Neural crest cell (in vitro differentiated cells): ENCODE data around the gene IMPA2. TPM values are rescaled to one million over a fixed set of nuclear protein-coding genes. Genes with fewer than 3 reads are reported as not detected.

Experiments
- DNase-seq: peaks from one replicate; pipeline ENCODE4 v3.0.0; 2021; ENCODE audit warnings: low read depth, mixed read lengths, low spot score
- H3K27ac Mint-ChIP-seq: one replicate; pipeline ENCODE4 v1.8.0; 2021; ENCODE audit warnings: mild to moderate bottlenecking, mixed read lengths; ENCODE audit not compliant: unreplicated experiment
- H3K27me3 Mint-ChIP-seq: 2 replicates; pipeline ENCODE4 v1.8.0; 2021; ENCODE audit warnings: low read depth, mild to moderate bottlenecking, mixed read lengths
- H3K36me3 Mint-ChIP-seq: 2 replicates; pipeline ENCODE4 v1.8.0; 2021; ENCODE audit warnings: low read depth, mild to moderate bottlenecking, mixed read lengths
- H3K4me1 Mint-ChIP-seq: 2 replicates; pipeline ENCODE4 v1.8.0; 2021; ENCODE audit warnings: mixed read lengths
- H3K4me3 Mint-ChIP-seq: one replicate; pipeline ENCODE4 v1.8.0; 2021; ENCODE audit warnings: mild to moderate bottlenecking, mixed read lengths
- H3K9me3 Mint-ChIP-seq: 2 replicates; pipeline ENCODE4 v1.8.0; 2021; ENCODE audit warnings: mixed read lengths
- long read RNA-seq: library from polyadenylated mRNA; unstranded; transcript quantifications from one replicate; pipeline ENCODE4 v2.0.0, GENCODE V29; 2020
- total RNA-seq: library from RNA; stranded (reverse); gene quantifications from 2 replicates; pipeline ENCODE4 v1.2.1, GENCODE V29; 2021
- TF ChIP-seq, protein P1 (sequence below): fragments of 200-600 bp; sonication (generic); conservative IDR thresholded peaks from 2 replicates; pipeline ENCODE4 v1.5.0; 2021; ENCODE audit warnings: antibody characterized with exemption, mild to moderate bottlenecking

Gene IMPA2
- 48.0 and 51.3 TPM in 2 replicates for total RNA-seq
- long read RNA-seq, partial matches to known transcripts, result 2 of 3 reads
- long read RNA-seq, other reads (novel, unspliced or antisense), result 1 of 3 reads

DNA sequence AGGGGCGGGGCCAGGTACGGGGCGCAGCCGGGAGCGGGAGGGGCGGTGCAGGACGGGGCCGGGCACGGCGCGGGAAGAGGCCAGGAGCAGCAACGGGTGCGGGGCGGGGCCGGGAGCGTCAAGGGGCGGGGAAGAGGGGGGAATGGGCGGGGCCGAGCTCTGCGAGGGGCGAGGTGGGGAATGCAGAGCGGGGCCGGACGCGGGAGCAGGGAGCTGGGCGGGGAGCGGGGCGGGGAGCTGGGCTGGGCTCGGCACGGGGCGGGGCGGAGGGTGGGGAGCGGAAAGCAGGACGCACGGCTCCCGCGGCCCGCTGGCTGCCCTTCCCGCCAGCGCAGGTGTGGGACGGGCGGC lies at the start of gene IMPA2:
TSS of gene IMPA2 (plus strand) at position 316 of the 351 bp plus-strand sequence. CDS start 163 bp downstream, outside the sequence.
- H3K27me3 Mint-ChIP-seq, result peaks cover 16% of the 10 kb centered on the region
- peak within 1 kb of the TSS; percentile 96 for H3K27ac Mint-ChIP-seq
- no peak for DNase-seq
- peak within 1 kb of the TSS; percentile 95 for H3K4me3 Mint-ChIP-seq
- TF ChIP-seq, protein P1, sequence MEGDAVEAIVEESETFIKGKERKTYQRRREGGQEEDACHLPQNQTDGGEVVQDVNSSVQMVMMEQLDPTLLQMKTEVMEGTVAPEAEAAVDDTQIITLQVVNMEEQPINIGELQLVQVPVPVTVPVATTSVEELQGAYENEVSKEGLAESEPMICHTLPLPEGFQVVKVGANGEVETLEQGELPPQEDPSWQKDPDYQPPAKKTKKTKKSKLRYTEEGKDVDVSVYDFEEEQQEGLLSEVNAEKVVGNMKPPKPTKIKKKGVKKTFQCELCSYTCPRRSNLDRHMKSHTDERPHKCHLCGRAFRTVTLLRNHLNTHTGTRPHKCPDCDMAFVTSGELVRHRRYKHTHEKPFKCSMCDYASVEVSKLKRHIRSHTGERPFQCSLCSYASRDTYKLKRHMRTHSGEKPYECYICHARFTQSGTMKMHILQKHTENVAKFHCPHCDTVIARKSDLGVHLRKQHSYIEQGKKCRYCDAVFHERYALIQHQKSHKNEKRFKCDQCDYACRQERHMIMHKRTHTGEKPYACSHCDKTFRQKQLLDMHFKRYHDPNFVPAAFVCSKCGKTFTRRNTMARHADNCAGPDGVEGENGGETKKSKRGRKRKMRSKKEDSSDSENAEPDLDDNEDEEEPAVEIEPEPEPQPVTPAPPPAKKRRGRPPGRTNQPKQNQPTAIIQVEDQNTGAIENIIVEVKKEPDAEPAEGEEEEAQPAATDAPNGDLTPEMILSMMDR, result no peak
- no peaks in the 10 kb centered on the region for H3K9me3 Mint-ChIP-seq
- peaks cover 47% of the 10 kb centered on the region for H3K4me1 Mint-ChIP-seq
- no peaks in the 10 kb centered on the region for H3K36me3 Mint-ChIP-seq

DNA sequence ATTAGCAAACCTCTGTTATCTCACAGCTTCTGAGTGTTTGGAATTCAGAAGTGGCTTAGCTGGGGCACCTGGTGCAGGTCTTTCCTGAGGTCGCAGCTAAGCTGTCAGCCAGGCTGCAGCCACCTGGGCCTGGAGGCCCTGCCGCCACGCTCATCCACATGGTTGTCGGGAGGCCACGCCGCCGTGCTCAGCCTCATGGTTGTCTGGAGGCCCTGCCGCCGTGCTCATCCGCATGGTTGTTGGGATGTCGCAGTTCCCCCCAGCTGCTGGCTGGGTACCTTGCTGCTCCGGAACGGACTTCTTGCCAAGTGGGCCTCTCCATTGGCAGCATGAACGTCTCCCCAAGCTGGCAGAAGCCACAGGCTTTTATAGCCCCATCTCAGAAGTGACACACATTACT lies 48.9 kb upstream of the IMPA2 start:
- Mint-ChIP-seq H3K9me3 (no peaks in the 10 kb centered on the region), H3K4me3 (no peak overlapping the region), H3K36me3 (no peaks in the 10 kb centered on the region), H3K27ac (no peak overlapping the region), H3K4me1 (no peaks in the 10 kb centered on the region), H3K27me3 (no peaks in the 10 kb centered on the region)
- TF ChIP-seq, protein P1, result no peak
- DNase-seq, result no peak

DNA sequence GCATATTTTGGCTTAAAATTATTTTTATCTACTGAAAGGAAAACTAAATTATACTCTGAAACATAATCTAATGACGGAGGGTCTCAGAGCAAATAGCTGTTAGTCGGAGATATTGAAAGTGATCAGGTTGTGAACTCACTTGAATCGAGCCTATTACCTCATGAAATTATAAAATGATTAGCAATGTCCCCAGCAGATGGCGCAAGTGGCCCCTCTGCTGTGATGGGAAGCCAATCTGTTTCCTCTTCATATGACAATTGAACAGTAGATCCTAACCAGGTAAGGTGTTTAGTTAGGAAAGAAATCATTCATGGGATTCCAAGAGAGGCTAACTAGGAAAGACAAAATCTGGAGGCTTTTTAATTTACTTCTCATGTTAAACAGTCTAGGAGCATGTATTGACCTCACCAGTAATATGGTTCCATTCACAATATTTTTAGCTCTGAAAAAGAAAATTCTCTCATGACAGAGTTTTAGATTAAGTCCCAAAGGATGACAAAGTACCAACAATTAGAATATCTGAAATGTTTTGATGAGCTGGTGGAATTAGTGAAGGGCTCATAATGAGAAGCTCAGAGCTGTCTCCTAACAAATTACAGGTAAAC lies 43.3 kb upstream of the IMPA2 start:
- DNase-seq, result peak; percentile 79
- Mint-ChIP-seq H3K9me3 (no peaks in the 10 kb centered on the region), H3K27me3 (no peaks in the 10 kb centered on the region), H3K36me3 (no peaks in the 10 kb centered on the region), H3K4me3 (no peak overlapping the region), H3K27ac (no peak overlapping the region), H3K4me1 (no peaks in the 10 kb centered on the region)
- TF ChIP-seq, protein P1, result peak; percentile 91

DNA sequence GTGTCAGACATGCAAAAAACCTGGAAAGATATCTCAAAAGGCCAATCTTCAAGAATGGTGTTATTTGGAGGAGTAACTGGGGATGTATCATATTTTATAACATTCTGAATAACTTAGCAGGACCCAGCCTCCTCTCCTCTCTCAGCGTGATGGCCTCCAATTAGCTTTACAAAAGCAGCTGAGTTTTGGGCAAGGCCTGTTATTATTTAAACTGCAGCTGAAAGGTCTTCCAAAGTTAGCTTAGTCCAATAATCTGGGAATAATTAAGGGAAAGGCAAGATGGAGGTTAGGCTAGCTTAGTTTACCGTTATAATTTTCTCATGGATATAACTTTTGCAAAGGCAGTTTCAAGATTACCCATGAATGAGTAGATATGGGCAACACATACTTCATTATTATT lies 40.4 kb upstream of the IMPA2 start:
- Mint-ChIP-seq H3K27ac (no peak overlapping the region), H3K36me3 (no peaks in the 10 kb centered on the region), H3K4me3 (no peak overlapping the region), H3K27me3 (no peaks in the 10 kb centered on the region), H3K4me1 (no peaks in the 10 kb centered on the region), H3K9me3 (no peaks in the 10 kb centered on the region)
- no peak for DNase-seq
- TF ChIP-seq, protein P1, result no peak

DNA sequence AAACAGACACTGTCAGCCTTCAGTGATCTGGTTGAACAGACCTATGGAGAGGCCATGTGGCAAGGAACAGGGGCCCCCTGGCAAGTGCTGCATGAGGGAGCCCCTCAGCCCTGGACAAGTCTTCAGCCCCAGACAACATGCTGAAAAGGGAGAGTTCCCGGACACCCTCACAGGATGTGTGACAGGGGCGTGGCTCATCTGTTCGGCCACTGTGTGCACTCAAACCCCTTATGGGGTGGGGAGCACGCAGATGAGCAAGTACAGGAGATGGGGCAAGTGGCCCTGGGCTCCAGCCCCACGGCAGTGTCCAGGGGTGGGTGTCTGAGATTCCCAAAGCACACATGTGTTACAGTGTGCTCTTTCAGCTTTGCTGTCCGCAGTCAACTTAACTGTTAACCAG lies 37.8 kb upstream of the IMPA2 start:
- DNase-seq, result no peak
- H3K36me3 Mint-ChIP-seq, result no peaks in the 10 kb centered on the region
- no peaks in the 10 kb centered on the region for H3K27me3 Mint-ChIP-seq
- no peak overlapping the region for H3K4me3 Mint-ChIP-seq
- H3K4me1 Mint-ChIP-seq, result peaks cover 11% of the 10 kb centered on the region
- H3K9me3 Mint-ChIP-seq, result no peaks in the 10 kb centered on the region
- TF ChIP-seq, protein P1, result no peak
- H3K27ac Mint-ChIP-seq, result no peak overlapping the region
